OCI-LY1 (cell line): ENCODE measurements around the gene SAP30BP.

Source experiments
- H2AFZ ChIP-seq: fragments of 200-600 bp; sonication (generic), shearing (Covaris generic); 2 replicates; pipeline ENCODE4 v1.6.0; 2014; ENCODE audit warnings: antibody characterized with exemption, mild to moderate bottlenecking, low read length
- H3F3A ChIP-seq: fragments of 200-600 bp; sonication (generic), shearing (Covaris generic); 2 replicates; pipeline ENCODE4 v1.6.0; 2014; ENCODE audit warnings: mild to moderate bottlenecking, antibody characterized with exemption, low read length, moderate library complexity; ENCODE audit not compliant: insufficient read depth
- H3K27ac ChIP-seq: fragments of 200-600 bp; sonication (generic); 2 replicates; pipeline ENCODE4 v1.5.1; 2014; ENCODE audit warnings: low read length, mixed run types, mild to moderate bottlenecking, low read depth; ENCODE audit not compliant: poor library complexity, severe bottlenecking
- H3K27me3 ChIP-seq: fragments of 200-600 bp; sonication (generic); 2 replicates; pipeline ENCODE4 v1.6.0; 2014; ENCODE audit warnings: antibody characterized with exemption, mild to moderate bottlenecking, low read length, moderate library complexity; ENCODE audit not compliant: insufficient read depth
- H3K36me3 ChIP-seq: fragments of 200-600 bp; sonication (generic); 2 replicates; pipeline ENCODE4 v1.6.1; 2014; ENCODE audit warnings: mild to moderate bottlenecking, antibody characterized with exemption, low read length, moderate library complexity, mixed read lengths; ENCODE audit not compliant: insufficient read depth
- H3K4me1 ChIP-seq: fragments of 200-600 bp; sonication (generic); 2 replicates; pipeline ENCODE4 v1.5.1; 2014; ENCODE audit warnings: mild to moderate bottlenecking, low read length, moderate library complexity; ENCODE audit not compliant: insufficient read depth, severe bottlenecking
- H3K4me2 ChIP-seq: fragments of 200-600 bp; sonication (generic), shearing (Covaris generic); 2 replicates; pipeline ENCODE4 v1.6.1; 2014; ENCODE audit warnings: low read length
- H3K4me3 ChIP-seq: fragments of 200-600 bp; sonication (generic); 2 replicates; pipeline ENCODE4 v1.5.1; 2014; ENCODE audit warnings: low read length, low read depth, mild to moderate bottlenecking, mixed read lengths; ENCODE audit not compliant: poor library complexity, severe bottlenecking
- H3K79me2 ChIP-seq: fragments of 200-600 bp; shearing (Covaris generic); 2 replicates; pipeline ENCODE4 v1.6.1; 2016; ENCODE audit warnings: mixed run types, low read length, mixed read lengths; ENCODE audit not compliant: insufficient read depth
- H3K9ac ChIP-seq: fragments of 200-600 bp; sonication (generic), shearing (Covaris generic); 2 replicates; pipeline ENCODE4 v1.6.1; 2014; ENCODE audit warnings: mild to moderate bottlenecking, low read length, mixed read lengths
- H3K9me2 ChIP-seq: fragments of 200-600 bp; sonication (generic), shearing (Covaris generic); 2 replicates; pipeline ENCODE4 v1.6.1; 2014; ENCODE audit warnings: low read depth, mild to moderate bottlenecking, low read length, mixed read lengths
- H3K9me3 ChIP-seq: fragments of 200-600 bp; shearing (Covaris generic); 2 replicates; pipeline ENCODE4 v1.6.1; 2014; ENCODE audit warnings: low read length, mixed read lengths
- H4K20me1 ChIP-seq: fragments of 200-600 bp; sonication (generic), shearing (Covaris generic); 2 replicates; pipeline ENCODE4 v1.6.0; 2016; ENCODE audit warnings: mild to moderate bottlenecking, low read length; ENCODE audit not compliant: insufficient read depth
- CTCF ChIP-seq: fragments of 200-600 bp; sonication (generic), shearing (Covaris generic); IDR thresholded peaks from 2 replicates; pipeline ENCODE4 v1.5.1; 2017; ENCODE audit warnings: mild to moderate bottlenecking, antibody characterized with exemption, low read length, moderate library complexity, mixed read lengths
- EZH2 ChIP-seq: fragments of 200-600 bp; sonication (generic), shearing (Covaris generic); IDR thresholded peaks from 2 replicates; pipeline ENCODE4 v1.8.0; 2017; ENCODE audit warnings: borderline replicate concordance, mixed run types, mild to moderate bottlenecking, antibody characterized with exemption, low read length, moderate library complexity, mixed read lengths

Gene SAP30BP

GRCh38 chr17:75731086-75731715 lies 64.1 kb downstream of the SAP30BP start:
- no peak overlapping the region for H3K27ac ChIP-seq

DNA sequence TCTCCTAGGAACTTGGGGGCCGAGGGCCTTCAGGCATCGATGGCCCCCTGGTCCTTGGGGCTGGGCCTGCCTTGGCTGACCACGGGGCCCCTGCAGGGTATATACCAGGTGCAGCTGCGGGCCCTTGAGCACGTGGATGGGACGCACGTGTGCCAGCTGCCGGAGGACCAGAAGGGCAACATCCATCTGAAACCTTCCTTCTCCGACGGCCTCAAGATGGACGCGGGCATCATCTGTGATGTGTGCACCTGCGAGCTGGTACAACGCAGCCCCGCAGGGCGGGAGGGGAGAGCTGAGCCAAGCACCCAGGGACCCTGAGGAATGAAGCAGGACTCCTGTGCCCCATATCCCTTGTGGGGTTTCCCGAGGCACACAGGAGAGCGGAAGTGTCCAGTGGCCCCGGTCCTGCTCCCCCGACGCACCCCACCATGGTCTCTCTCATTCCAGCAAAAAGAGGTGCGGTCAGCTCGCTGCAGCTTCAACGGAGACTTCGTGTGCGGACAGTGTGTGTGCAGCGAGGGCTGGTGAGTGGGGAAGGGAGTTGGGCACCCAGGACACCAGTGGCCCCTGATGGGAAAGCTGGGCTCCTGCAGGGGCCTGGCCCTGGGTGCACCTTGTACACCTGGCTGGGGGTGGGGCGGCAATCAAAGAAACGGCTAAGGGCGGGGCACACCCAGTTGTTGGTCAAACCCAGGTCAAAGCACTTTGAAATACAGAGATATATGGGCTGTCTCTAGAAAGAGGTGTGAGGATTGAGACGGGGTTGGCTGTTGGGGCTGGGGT lies 64.8 kb downstream of the SAP30BP start:
- H4K20me1 ChIP-seq, result no peaks in the 10 kb centered on the region
- TF ChIP-seq CTCF, result no peak
- no peak for TF ChIP-seq EZH2
- no peaks in the 10 kb centered on the region for H3K36me3 ChIP-seq
- H3K79me2 ChIP-seq, result no peaks in the 10 kb centered on the region
- no peaks in the 10 kb centered on the region for H3K9me3 ChIP-seq
- H3K4me2 ChIP-seq, result no peak overlapping the region
- H3K9me2 ChIP-seq, result no peaks in the 10 kb centered on the region
- peaks cover 8% of the 10 kb centered on the region; the same call in 1 of the 2 replicates for H3K27me3 ChIP-seq
- H3K27ac ChIP-seq, result no peak overlapping the region
- no peak overlapping the region for H3K4me3 ChIP-seq
- H3K9ac ChIP-seq, result no peak overlapping the region
- H2AFZ ChIP-seq, result no peak overlapping the region
- H3K4me1 ChIP-seq, result peaks cover 7% of the 10 kb centered on the region
- H3F3A ChIP-seq, result no peaks in the 10 kb centered on the region

More at GRCh38 chr17:75731086-75731715, 64.1 kb downstream of the SAP30BP start:
- H3K4me2 ChIP-seq, result no peak overlapping the region
- TF ChIP-seq EZH2, result no peak
- TF ChIP-seq CTCF, result no peak
- no peak overlapping the region for H2AFZ ChIP-seq
- H4K20me1 ChIP-seq, result no peaks in the 10 kb centered on the region
- no peak overlapping the region for H3K9ac ChIP-seq
- H3K9me3 ChIP-seq, result no peaks in the 10 kb centered on the region
- peaks cover 7% of the 10 kb centered on the region for H3K4me1 ChIP-seq
- peaks cover 8% of the 10 kb centered on the region; the same call in 1 of the 2 replicates for H3K27me3 ChIP-seq
- no peaks in the 10 kb centered on the region for H3F3A ChIP-seq
- no peaks in the 10 kb centered on the region for H3K9me2 ChIP-seq
- no peaks in the 10 kb centered on the region for H3K36me3 ChIP-seq
- no peak overlapping the region for H3K4me3 ChIP-seq
- H3K79me2 ChIP-seq, result no peaks in the 10 kb centered on the region

GRCh38 chr17:75733471-75733870 lies 66.3 kb downstream of the SAP30BP start:
- TF ChIP-seq CTCF (no peak), EZH2 (no peak)
- H3F3A ChIP-seq, result no peaks in the 10 kb centered on the region
- no peaks in the 10 kb centered on the region for H3K9me2 ChIP-seq

More at GRCh38 chr17:75733471-75733870, 66.3 kb downstream of the SAP30BP start:
- Histone ChIP-seq H3K4me3 (no peak overlapping the region), H2AFZ (no peak overlapping the region), H3K36me3 (no peaks in the 10 kb centered on the region), H3K27me3 (0 out of 2 replicates have a peak, but pooled peaks cover 8% of the 10 kb centered on the region), H3K9ac (no peak overlapping the region), H3K79me2 (no peaks in the 10 kb centered on the region), H3K9me3 (no peaks in the 10 kb centered on the region), H3K27ac (no peak overlapping the region), H3K4me2 (no peak overlapping the region), H4K20me1 (no peaks in the 10 kb centered on the region), H3K4me1 (peaks cover 17% of the 10 kb centered on the region)
